Tracheal epithelial cell (primary cell): ENCODE results near the gene WDR93. TPM values are rescaled to one million over a fixed set of nuclear protein-coding genes. Genes with fewer than 3 reads are reported as not detected.

ENCODE experiments used
- total RNA-seq: library from RNA; depleted of rRNA; stranded (reverse); fragments of >200 nt; gene quantifications from 2 replicates; pipeline ENCODE4 v1.2.1, GENCODE V29; 2014

Gene WDR93
- total RNA-seq, result not detected in 2 replicates

GRCh38 chr15:89690276-89691218, at the start of gene WDR93, which contains the start of gene PEX11A:
WDR93 (plus strand) TSS chr15:89690811; CDS start chr15:89701747, 10,936 bp downstream.
PEX11A (minus strand) TSS chr15:89690754; CDS start chr15:89690632, 122 bp downstream.

GRCh38 chr15:89654847-89655805, 35.5 kb upstream of the WDR93 start, which contains the start of gene KIF7:
KIF7 (minus strand) TSS chr15:89655467; CDS start chr15:89652930, 2,537 bp downstream.

DNA sequence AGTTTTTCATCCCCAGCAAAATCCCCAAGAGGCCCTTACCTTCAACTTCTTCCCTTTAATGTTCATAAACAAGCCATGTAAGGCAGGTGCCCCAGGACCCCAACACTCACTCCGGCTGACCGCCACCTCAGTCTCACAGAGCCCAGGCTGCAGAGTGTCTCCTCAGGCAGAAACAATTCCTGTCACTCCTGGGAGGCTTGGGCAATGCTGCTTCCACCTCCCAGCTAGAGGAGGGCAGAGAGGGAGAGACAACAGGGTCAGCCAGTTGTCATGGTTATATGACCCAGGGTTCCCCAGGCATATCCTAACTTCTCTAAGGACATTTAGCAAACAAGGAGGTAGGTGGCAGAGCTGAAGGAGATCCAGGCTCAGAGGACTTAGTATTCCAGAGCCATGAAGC, 11.4 kb upstream of the WDR93 start, which contains the start of gene PLIN1:
PLIN1 (minus strand) TSS at position 156 of the 400 bp plus-strand sequence. CDS start 1,878 bp downstream, outside the sequence.

GRCh38 chr15:89750560-89751542, 60.2 kb downstream of the WDR93 start, which contains the start of gene MESP1:
MESP1 (minus strand) TSS chr15:89751249; CDS start chr15:89751231, 18 bp downstream.

DNA sequence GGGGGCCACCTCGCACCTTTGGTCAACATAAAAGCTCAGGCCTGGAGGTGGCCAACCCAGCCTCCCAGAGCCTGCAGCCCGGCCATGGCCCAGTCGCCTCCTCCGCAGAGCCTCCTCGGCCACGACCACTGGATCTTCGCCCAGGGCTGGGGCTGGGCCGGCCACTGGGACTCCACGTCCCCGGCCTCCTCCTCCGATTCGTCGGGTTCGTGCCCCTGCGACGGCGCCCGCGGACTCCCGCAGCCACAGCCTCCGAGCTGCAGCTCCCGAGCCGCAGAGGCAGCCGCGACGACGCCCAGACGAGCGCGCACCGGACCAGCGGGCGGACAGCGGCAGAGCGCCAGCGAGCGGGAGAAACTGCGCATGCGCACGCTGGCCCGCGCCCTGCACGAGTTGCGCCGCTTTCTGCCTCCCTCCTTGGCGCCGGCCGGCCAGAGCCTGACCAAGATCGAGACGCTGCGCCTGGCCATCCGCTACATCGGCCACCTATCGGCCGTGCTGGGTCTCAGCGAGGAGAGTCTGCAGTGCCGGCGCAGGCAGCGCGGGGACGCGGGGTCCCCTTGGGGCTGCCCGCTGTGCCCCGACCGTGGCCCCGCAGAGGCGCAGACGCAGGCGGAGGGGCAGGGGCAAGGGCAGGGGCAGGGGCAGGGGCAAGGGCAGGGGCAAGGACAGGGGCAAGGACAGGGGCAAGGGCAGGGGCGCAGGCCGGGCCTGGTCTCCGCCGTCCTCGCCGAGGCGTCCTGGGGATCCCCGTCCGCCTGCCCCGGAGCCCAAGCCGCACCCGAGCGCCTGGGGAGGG, 85.9 kb downstream of the WDR93 start, which contains the start of gene MESP2:
MESP2 (plus strand) TSS at position 59 of the 799 bp plus-strand sequence; CDS start at position 85, 26 bp downstream.

Other genes with a start within 250 kb of the WDR93 start
- 196 and 310 TPM in 2 replicates for gene RHCG, start 194.2 kb upstream of the WDR93 start, total RNA-seq
- 0.21 and 1.4 TPM in 2 replicates for gene TICRR, start 115.3 kb upstream of the WDR93 start, total RNA-seq
- 1.2 and 1.7 TPM in 2 replicates for gene KIF7, start 35.3 kb upstream of the WDR93 start, total RNA-seq
- 0.24 TPM in 1 of 2 replicates, not detected in the other for gene PLIN1, start 11.4 kb upstream of the WDR93 start, total RNA-seq
- gene PEX11A, start 57 bp upstream of the WDR93 start, total RNA-seq, result 6.7 and 7.0 TPM in 2 replicates
- under 0.01 and 0.43 TPM in 2 replicates for gene MESP1, start 60.4 kb downstream of the WDR93 start, total RNA-seq
- 0.48 and 1.3 TPM in 2 replicates for gene MESP2, start 85.5 kb downstream of the WDR93 start, total RNA-seq
- 0.43 and 8.7 TPM in 2 replicates for gene ANPEP, start 124.0 kb downstream of the WDR93 start, total RNA-seq
- 40.7 and 45.6 TPM in 2 replicates for gene AP3S2, start 203.2 kb downstream of the WDR93 start, total RNA-seq
- 8.9 and 10.7 TPM in 2 replicates for gene ARPIN, start 222.1 kb downstream of the WDR93 start, total RNA-seq